Right lobe of liver (tissue), 4 donors: ENCODE data around the gene TBC1D7.

Source experiments
- CTCF ChIP-seq, 4 donors: fragments of 200-600 bp in 3 of 4; fragments of 450-650 bp in 1 of 4; IDR thresholded peaks; one replicate each; pipeline versions ENCODE4 v1.5.1 to v1.8.0; 2016 to 2022; ENCODE audit warnings: antibody characterized with exemption in 4 of 4, mild to moderate bottlenecking in 2 of 4
- POLR2A ChIP-seq: fragments of 450-650 bp; IDR thresholded peaks from one replicate; pipeline ENCODE4 v1.6.1; 2017; ENCODE audit warnings: antibody characterized with exemption, mild to moderate bottlenecking
- donor health status: DM: no; HTN: no; CAD: no.
- donor health status: DM: no; HTN: no; CAD: no.
- donor health status: DM: no; HTN: yes; CAD: no.

DNA sequence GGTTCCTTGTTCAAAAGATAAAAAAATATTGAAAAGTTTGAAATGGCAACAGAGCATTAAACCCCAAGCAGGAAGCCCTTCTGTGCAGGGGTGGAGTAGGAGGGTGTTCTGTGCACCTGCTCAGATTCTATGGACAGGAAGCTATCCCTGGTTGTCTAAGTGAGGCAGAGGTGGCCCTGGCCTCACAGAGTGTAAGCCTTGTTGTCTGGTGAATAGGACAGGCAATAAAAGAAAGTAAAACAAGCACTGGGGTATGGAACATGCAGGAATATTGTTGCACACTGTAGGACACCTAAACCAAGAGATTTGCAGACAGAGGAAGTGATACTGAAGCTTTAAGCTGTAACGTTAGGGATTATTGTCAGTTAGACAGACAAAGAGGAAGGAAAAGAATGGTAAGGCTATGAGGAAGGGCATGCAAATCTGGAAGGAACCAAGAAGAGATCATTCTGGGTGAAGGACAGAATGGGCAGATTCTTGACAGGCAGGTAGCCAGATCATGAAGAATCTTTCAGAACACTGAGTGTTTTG, 66.8 kb downstream of the TBC1D7 start:
- TF ChIP-seq POLR2A (no peak), CTCF (IDR thresholded peaks at IDR 0.05) (no peak)
